Measurements from ENCODE around the gene TMEM61.
A peak's percentile ranks its signal among the peaks of the same experiment; 100 is the strongest.

The TMEM61 gene

GRCh38 chr1:54986025-54986424 is 5.6 kb downstream of the TMEM61 start:
- no peak for DNase-seq

GRCh38 chr1:54986533-54986932 is 6.1 kb downstream of the TMEM61 start:
- DNase-seq = no peak

DNA sequence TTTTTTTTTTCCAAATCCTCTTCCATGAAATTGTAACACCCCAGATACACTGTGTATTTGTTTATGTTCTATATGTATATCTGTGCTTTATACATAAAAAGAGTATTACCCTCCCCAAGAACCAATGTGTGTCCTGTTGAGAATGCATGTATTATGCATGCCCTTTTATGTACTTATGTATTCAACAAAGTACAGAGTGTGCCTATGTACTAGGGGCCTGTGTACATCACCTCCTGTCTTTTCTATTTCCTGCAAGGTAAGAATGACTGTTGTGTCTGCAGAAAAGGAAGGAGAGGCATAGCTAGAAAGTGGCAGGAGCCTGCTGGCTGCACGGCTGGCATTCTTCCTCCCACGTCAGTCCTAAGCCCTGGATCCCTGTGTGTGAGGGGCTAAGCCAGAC is 7.0 kb downstream of the TMEM61 start:
- DNase-seq = no peak

- DNase-seq = peak; percentile 79
Observed at GRCh38 chr1:54987919-54988705, 7.7 kb downstream of the TMEM61 start.

GRCh38 chr1:54988975-54989374 is 8.5 kb downstream of the TMEM61 start:
- no peak for DNase-seq

- no peak for DNase-seq
Observed at GRCh38 chr1:54989473-54989872, 9.0 kb downstream of the TMEM61 start.

GRCh38 chr1:54989968-54990810 is 9.8 kb downstream of the TMEM61 start:
- DNase-seq = peak; percentile 53

DNA sequence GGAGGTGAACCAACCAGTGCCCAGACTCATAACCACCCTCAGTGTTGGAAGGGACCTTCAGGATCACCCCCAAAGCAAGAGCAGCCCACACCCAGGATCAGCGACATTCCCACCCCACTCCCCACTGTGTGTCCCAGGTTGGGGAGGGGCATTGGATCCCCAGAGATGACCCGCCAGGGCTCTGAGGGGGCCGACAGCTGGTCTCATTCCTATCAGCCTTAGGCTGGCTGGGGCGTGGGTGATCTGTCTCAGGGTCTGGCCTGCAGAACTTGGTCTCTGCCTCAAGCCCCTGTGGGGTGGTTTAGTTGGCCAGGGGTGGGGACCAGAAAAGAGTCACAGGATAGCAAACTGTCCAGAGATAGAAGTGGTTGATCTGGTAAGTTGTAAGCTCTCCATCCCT is 10.5 kb downstream of the TMEM61 start:
- DNase-seq = no peak

DNA sequence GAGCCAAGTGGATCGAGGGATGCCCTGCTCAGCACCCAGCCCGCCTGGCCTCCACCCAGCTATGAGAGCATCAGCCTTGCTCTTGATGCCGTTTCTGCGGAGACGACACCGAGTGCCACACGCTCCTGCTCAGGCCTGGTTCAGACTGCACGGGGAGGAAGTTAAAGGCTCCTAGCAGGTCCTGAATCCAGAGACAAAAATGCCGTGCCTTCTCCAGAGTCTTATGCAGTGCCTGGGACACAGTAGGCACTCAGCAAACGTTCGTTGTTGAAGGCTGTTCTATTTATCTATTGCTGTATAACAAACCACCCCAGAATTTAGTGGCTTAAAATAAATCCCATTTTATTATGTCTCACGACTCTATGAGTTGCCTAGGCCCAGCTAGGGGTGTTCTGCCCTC is 11.5 kb downstream of the TMEM61 start:
- no peak for DNase-seq

DNA sequence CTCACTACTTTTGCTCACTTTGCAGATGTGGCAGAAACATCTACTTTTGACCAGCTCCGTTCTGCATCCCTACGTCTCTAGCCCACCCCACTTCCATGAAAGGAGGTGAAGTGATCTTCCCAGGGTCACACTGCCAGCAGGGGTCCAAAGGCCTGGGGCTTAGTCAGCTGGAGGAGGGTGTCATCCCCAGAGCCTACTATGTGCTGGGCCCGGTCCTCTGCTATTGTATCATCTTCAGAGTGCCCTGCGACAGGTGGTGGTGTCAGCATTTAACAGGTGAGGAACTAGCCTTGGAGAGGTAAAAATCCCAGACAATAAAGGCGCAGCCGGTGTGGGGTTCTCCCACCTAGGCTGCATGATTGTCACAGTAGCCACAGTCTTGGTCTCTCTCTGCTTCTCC is 12.7 kb downstream of the TMEM61 start:
- DNase-seq = no peak

DNA sequence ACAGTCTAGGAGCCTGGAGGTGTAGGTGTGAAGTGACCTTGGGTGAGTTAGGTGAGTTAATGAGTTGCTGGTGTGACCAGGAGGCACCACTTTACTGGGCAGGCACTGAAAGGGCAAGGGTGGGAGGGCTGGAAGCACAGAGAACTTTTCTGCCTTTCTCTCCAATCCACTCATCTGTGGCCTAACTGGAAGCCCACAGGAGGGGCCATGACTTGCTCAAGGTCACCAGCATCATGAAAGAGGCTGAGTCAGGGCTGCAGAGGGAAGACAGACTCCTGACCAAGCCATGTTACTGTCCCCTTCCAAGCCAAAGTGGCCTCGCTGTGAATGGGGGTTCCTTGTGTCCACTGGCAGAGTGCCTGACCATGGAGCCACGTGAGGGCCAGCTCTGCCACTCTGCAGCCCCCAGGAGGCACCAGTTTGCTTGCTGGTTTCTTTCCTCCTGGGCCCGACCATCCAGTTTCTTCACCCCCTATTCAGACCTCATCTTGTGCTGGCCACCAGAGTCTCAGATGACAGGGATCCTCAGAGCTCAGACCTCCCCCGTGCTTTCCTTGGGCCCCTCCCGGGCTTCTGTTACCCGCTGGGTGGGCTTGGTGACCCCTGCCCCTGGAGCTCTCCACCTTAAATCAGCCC is 14.0 kb downstream of the TMEM61 start:
- no peak for DNase-seq

DNA sequence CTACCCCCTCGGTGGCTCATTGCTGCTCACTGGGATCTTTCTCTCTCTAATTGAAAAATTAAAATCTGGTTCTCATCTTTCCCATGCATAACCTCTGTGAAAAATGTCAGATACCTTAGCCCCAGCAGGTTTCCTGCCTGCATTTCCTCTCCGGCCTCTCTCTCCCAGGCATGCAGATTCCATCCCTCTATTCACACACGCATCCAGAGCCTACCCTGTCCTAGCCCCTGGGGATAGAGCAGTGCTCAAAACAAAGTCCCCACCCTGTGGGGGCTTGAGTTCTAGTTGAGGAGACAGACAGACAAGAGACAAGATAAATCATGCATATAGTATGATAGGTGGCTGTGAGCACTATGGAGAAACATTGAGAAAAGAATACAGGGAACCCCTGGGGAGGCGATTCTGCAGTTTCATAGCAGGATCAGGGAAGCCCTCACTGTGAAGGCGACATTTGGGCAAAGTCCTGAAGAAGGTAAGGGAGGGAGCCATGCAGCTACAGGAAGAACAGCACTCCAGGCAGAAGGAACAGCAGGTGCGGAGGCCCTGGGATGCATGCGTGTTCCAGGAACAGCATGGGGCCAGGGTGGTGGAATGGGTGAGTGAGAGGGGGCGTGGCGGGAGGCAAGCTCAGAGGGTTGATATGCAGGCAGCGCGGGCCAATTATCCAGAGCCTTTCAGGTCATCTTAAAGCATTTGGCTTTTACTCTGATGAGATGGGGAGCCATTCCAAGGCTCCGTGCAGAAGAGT is 14.8 kb downstream of the TMEM61 start:
- no peak for DNase-seq

GRCh38 chr1:54995835-54996234 is 15.4 kb downstream of the TMEM61 start:
- DNase-seq = no peak

- peak; percentile 61 for DNase-seq
Observed at GRCh38 chr1:54996359-54996868, 16.0 kb downstream of the TMEM61 start.

GRCh38 chr1:54996869-54997710 is 16.7 kb downstream of the TMEM61 start:
- DNase-seq = peak; percentile 6

DNA sequence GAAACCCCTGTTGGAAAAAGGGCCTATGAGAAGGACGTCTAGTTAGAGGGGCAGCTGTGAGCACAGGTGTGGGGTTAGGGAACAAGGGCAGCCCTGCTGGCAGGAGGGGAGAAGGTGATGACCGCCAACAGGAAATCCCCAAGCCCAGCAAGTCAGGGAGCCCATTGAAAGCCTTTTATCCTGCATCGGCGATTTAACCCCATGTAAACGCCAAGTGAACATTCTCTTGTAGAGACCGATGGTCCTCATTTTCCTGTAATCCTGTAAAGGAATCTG is 17.2 kb downstream of the TMEM61 start:
- no peak for DNase-seq

DNA sequence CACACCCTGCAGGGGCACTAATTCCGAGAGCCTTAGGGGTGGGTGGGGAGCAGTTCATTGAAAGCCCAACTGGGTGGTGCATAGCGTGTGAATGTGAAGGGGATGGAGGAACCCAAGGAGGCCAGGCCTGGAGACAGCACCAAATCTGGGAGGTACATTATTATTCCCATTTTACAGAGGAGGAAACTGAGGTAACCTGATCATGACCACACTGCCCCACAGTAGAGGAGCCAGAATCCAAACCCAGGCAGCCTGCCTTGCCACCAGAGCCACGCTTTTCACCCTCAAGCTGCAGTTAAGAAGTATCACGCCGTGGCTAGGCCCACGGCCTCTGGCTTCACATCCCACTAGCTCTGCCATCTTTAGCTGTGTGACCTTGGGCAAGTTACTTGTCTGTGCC is 17.7 kb downstream of the TMEM61 start:
- DNase-seq = no peak

- DNase-seq = no peak
Observed at GRCh38 chr1:54998677-54999076, 18.2 kb downstream of the TMEM61 start, which contains the start of gene BSND. Gene BSND, plus strand, starts transcription at chr1:54998933. Its CDS starts 254 bp downstream, at chr1:54999187.

GRCh38 chr1:55000110-55001085 is 20.0 kb downstream of the TMEM61 start:
- DNase-seq = no peak

DNA sequence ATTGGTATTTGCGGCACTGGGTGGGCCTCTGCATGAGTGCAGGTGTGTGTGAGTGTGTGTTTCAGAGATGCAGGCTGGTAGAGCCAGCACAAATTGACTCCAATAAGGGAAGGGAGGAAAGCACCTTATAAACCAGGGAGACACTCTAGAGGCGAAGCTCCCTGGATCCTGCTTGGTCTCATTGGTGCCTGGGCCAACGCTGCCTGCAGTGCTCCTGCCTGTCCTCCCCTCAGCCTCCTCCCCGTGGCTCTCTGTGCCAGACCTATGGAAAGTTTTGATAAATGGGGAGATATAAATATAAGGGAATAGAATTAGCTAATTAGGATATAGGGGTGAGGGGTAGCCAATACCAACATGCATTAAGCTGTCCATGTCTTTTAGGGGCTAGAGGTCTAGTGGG is 20.9 kb downstream of the TMEM61 start:
- no peak for DNase-seq
